PC-9 (cell line): Measurements from ENCODE around the gene DHCR7.

Experiments
- CTCF ChIP-seq: fragments of 200-600 bp; sonication (generic); conservative IDR thresholded peaks from 2 replicates; pipeline ENCODE4 v1.6.1; 2017; ENCODE audit warnings: mixed run types, antibody characterized with exemption, mild to moderate bottlenecking, moderate library complexity
- EZH2 ChIP-seq: fragments of 200-600 bp; sonication (generic); IDR thresholded peaks from 2 replicates; pipeline ENCODE4 v1.8.0; 2017; ENCODE audit warnings: antibody characterized with exemption, low read depth

- no peak for TF ChIP-seq CTCF
- TF ChIP-seq EZH2: 0 out of 2 replicates have a peak, but pooled peaks have one; percentile 99
These were observed 60.2 kb downstream of the DHCR7 start for GRCh38 chr11:71387784-71388636.
